Retina (tissue), 1 donor: ENCODE data around the gene DENND1A.
"Not testable (repeated sequence)": the region's sequence is repeated elsewhere in the genome, so short reads cannot be mapped to it uniquely, and the experiment has no call there.

Experiments used
- DNase-seq: peaks from one replicate; pipeline ENCODE4 v3.0.0-alpha.2; 2016

DENND1A gene

GRCh38 chr9:123441769-123442168 is 488.2 kb downstream of the DENND1A start:
- DNase-seq: no peak

GRCh38 chr9:123440256-123440655 is 489.7 kb downstream of the DENND1A start:
- no peak for DNase-seq

DNA sequence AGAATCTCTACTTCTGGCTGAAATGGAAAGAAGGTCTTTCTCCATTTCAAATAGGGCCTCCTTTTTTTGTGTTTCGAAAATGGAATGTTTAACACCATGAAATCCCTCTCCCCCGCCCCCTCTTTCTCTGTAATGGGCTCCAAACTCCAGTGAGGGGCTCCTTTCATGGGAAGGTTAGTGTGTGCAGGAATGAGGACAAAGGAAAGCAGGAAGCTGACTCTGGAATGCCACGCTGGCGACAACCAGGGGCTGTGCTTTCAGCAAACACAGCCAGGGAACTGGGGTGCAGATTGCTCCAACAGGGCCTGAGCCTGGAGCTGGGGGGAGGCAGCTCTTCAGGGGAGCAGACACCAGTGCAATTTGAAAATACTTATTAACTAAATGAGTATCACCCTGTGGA is 491.1 kb downstream of the DENND1A start:
- peak; percentile 62 for DNase-seq

DNA sequence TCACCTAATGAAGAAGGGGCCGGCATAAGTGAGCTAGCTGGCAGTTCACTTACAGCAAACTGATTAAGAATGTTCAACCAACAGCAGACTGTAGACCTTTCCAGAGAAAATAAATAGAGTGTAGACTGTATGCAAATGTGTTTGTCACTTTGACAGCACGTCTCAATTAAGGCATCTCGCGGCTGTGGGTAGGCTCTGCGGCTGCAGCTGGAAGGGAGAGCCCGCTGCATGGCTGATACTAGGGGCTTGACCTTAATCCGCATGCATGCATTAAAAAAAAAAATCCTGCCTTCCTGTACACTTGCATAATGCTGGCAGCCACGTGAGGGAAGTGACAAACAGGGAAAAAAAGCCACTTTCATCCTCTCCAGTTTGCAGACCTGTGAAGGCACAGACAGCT is 491.6 kb downstream of the DENND1A start:
- peak; percentile 80 for DNase-seq

DNA sequence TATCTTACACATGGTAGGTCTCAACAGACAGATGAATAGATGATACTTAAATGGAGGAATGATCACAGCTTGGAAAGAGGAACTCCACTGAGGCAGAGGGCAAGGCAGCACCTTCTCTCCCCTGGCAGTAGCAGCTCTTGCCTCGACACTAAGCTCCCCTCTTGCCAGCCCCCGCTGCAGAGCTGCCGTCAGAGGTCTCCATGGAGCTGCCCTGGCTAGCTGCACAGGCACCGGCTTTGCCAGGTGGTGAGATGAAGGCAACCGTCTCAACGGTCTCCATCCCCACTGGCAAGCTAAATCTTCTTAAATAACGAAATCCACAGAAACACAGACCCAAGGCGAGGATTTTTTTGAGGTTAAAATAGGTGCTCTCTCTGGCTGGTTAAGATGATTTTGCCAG is 492.7 kb downstream of the DENND1A start:
- no peak for DNase-seq

DNA sequence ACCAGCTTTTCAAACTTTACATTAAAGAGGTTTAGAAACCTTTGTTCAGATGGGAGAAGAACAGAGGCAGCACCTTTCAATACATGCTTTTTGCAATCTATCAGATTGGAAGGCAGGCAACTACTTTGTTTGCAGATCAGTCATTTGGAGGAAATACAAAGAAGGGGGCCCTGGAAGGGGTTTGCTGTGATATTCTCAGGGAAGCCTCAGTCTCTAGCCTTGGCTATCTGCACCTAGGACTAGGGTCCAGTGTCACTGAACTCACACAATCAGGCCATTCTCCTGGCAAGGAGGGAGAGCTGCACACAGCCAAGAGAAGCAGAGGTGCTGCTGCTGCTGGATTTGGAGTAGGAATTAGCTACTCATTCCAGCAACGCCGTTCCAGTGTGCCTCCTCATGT is 494.5 kb downstream of the DENND1A start:
- no peak for DNase-seq

GRCh38 chr9:123434619-123435240 is 495.2 kb downstream of the DENND1A start:
- peak; percentile 46 for DNase-seq

- no peak for DNase-seq
Measured at GRCh38 chr9:123432331-123433236, 497.3 kb downstream of the DENND1A start.

- DNase-seq: no peak
Measured at GRCh38 chr9:123431581-123431980, 498.3 kb downstream of the DENND1A start.

DNA sequence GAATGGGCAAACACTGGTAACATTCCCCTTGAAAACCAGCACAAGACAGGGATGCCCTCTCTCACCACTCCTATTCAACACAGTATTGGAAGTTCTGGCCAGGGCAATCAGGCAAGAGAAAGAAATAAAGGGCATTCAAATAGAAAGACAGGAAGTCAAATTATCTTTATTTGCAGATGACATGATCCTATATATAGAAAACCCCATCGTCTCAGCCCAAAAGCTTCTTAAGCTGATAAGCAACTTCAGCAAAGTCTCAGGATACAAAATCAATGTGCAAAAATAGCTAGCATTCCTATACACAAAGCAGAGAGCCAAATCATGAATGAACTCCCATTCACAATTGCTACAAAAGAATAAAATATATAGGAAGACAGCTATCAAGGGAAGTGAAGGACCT is 501.5 kb downstream of the DENND1A start:
- not testable (repeated sequence) for DNase-seq

GRCh38 chr9:123426406-123426805 is 503.5 kb downstream of the DENND1A start:
- DNase-seq: no peak

DNA sequence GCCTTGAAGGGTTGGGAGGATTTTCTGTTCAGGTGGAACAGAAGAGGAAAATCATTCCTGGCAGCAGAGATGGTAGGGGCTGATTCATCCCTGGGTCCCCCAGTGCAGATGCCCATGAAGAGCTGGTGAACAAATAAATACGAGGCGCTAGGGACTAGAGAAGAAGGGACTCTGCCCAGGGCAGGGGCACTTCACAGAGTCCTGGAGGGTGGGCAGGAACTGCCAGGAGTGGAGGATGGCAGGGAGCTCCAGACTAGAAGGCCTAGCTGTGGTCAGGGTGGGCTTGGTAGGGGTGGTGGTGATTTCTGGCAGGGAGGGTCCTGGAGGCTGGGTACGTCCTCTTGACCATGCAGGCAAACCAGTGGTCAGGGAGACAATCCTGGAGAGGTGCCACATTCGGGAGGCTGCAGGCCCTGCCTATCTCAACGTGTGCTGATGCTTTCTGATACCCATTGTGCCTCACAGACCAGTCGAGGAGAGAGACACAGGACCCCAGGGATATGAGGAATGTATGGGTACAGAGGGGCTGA is 504.0 kb downstream of the DENND1A start:
- no peak for DNase-seq

GRCh38 chr9:123425261-123425821 is 504.6 kb downstream of the DENND1A start:
- peak; percentile 40 for DNase-seq

DNA sequence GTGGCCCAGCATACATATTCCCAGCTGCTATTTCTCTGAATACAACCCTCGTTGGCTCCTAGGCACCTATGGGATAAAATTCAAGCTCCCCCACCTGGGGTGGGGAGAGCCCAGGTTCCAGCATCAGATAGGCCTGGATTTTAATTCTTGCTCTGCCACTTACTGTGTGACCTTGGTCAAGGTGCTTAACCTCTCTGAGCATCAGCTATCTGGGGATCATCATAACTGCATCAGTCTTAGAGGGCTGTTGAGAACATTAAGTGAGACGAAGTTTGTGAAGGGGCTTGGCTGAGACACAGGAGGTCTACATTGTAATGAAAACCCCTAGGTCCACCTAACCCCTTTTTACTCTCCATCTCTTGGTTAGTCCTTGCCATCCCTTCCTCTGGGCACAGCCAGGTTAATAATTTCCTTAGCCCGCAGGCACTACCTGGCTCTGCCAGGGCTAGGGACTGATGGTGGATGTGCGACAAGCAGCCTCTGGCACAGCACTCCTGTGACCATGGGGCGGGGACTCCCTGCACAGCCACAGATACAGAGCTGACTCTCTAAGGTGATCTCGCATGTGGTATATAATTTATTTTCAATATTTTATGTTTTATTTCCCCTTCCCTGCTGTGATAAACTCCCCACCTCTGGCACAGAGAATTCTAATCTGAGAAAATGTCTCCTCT is 505.2 kb downstream of the DENND1A start:
- no peak for DNase-seq

- no peak for DNase-seq
Measured at GRCh38 chr9:123424131-123424530, 505.8 kb downstream of the DENND1A start.

DNA sequence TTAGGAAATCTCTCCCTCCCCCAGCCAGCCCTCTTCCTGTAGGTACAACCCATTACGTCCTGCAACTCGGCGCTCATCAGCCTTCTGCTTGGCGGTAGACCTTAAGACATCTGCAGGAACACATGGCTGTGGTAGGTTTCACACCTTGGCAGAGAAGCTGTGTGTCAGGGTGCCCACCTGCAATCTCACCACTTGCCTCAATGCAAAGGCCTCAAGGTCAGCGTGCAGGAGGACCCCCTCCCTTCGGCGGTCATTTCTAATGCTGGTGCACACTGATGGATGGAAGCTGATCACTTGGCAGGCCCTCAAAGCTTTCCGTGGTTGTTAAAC is 506.6 kb downstream of the DENND1A start:
- no peak for DNase-seq

GRCh38 chr9:123422635-123423310 is 507.2 kb downstream of the DENND1A start:
- peak; percentile 42 for DNase-seq

GRCh38 chr9:123421801-123422455 is 508.0 kb downstream of the DENND1A start:
- DNase-seq: no peak

DNA sequence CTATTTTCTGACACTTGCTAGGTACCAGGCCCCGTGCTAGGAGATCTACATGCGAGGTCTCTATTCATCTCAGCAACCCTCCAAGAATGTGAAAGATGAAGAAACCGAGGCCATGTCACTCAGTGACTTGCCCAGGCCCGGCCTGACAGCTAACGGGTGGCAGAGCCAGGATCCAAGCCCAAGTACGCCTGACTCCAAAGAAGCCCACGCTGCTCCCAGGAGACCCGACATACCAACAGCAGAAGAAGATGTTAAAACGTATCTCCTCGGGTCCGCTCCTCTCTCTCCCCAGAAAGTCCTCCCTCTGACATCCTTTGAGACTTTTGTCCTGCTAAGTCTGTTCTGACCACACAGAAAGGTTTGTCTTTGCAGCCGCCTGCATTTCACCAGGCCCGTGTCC is 508.7 kb downstream of the DENND1A start:
- DNase-seq: no peak

- peak; percentile 82 for DNase-seq
Measured at GRCh38 chr9:123420592-123421111, 509.3 kb downstream of the DENND1A start.

- peak; percentile 58 for DNase-seq
Measured at GRCh38 chr9:123419721-123420591, 510.0 kb downstream of the DENND1A start.
